Activated CD8-positive, alpha-beta memory T cell treated with anti-CD3 and anti-CD28 coated beads for 48 hours (primary cell): ENCODE measurements around the gene CCDC191.
A peak's percentile ranks its signal among the peaks of the same experiment; 100 is the strongest.

ENCODE experiments used
- DNase-seq, 3 experiments: peaks; one replicate each; pipeline ENCODE4 v3.0.0-alpha.2; 2020; ENCODE audit warnings: low read depth in 2 of 3, low spot score in 2 of 3

Gene CCDC191

DNA sequence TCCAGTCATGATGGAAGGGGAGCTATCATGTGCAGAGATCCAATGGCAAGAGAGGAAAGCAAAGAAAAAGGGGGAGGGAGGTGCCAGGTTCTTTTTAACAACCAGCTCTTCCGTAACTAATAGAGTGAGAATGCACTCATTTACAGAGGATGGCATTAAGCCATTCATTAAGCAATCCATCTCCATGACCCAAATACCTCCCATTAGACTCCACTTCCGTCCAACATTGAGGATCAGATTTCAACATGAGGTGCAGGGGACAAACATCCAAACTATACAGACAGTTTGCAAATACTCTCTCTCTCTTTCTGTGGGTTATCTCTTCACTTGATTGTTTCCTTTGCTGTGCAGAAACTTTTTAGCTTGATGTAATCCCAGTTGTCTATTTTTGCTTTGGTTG lies 87.3 kb downstream of the CCDC191 start:
- DNase-seq, result no peak

DNA sequence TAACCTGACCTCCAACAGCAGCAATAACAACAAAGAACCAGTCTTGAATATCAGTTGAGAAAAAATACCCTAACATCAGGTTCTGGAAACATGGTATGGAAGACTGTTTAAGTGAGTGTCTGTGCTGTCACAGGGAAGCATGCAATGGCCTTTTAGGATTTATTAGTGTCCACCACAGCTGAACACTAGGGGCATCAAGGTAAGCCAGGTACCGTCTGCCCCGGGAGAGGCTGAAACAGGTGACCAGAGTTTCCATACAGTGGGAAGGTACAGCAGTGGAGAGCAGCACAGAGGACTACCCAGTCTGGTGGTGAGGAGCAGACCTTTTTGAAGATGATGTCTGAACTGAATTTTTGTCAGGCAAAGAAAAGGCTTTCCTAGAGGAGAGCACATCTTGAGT lies 90.2 kb downstream of the CCDC191 start:
- DNase-seq, result no peak

DNA sequence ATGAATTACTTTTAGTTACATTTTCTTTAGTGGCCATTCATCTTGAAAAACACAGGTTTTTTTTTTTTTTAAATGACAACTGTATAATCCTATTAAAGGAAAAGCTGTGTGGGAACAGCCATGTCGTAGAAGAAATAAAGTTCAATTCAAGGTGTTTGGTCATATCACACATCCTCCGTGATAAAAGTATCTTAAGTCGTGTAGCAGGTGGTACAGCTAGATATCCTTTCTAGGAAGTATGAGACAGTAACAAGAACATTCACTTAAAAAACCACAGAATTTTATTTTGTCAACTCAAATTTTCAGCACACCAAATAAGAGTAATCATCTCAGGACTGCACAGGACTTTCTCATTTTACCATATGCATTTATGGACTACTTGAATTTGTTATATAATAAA lies 92.4 kb downstream of the CCDC191 start:
- no peak for DNase-seq

DNA sequence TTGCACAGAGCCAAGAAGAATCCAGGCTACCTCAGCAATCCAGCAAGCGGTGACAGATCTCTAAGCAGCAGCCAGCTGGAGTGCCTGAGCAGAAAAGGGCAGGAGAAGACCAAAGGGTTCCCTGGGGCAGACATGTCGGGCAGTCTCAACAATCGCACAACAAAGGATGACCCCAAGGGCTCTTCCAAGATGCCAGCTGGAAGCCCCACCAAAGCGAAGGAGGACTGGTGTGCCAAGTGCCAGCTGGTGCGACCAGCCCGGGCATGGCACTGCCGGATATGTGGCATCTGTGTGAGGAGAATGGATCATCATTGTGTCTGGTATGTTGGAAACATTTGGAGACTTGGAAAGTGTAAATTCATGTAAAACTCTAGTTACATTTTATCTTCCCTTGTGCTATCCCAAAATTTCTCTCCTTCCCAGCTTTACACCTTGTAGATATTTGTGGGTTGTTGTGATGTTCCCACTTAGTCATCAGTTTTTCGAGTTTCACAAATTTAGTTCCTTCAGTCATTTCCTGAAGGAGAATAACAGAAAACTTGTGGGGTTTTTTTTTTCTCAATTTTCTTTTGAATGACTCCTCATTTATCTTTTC lies 102.1 kb downstream of the CCDC191 start:
- DNase-seq, result no peak

DNA sequence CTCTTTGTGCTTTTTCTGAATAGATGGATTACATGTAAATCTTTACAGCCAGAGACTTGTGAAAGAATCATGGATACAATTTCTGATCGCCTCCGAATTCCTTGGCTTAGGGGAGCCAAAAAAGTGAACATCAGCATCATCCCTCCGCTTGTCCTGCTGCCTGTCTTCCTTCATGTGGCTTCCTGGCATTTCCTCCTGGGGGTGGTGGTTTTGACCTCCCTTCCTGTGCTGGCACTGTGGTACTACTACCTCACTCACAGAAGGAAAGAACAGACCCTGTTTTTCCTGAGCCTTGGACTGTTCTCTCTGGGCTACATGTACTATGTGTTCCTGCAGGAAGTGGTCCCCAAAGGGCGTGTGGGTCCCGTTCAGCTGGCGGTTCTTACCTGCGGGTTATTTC lies 102.6 kb downstream of the CCDC191 start:
- no peak for DNase-seq

DNA sequence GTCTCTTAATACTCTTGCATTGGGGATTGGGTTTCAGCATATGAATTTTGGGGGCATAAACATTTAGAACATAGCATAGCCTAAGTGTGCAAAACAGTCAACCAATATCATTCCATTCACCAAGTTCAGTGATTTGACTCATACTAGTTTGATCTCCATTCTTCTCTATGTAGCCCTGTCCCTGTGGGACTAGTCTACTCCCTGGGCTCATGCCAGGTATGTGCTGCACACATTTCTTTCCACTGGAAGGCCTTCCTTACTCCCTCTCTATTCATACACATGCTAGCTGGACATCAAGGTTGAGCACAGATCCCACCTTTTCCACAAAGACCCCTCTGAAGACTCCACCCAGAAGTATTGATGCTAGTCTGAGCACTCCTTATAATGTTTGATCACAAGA lies 103.4 kb downstream of the CCDC191 start:
- DNase-seq, result no peak

DNA sequence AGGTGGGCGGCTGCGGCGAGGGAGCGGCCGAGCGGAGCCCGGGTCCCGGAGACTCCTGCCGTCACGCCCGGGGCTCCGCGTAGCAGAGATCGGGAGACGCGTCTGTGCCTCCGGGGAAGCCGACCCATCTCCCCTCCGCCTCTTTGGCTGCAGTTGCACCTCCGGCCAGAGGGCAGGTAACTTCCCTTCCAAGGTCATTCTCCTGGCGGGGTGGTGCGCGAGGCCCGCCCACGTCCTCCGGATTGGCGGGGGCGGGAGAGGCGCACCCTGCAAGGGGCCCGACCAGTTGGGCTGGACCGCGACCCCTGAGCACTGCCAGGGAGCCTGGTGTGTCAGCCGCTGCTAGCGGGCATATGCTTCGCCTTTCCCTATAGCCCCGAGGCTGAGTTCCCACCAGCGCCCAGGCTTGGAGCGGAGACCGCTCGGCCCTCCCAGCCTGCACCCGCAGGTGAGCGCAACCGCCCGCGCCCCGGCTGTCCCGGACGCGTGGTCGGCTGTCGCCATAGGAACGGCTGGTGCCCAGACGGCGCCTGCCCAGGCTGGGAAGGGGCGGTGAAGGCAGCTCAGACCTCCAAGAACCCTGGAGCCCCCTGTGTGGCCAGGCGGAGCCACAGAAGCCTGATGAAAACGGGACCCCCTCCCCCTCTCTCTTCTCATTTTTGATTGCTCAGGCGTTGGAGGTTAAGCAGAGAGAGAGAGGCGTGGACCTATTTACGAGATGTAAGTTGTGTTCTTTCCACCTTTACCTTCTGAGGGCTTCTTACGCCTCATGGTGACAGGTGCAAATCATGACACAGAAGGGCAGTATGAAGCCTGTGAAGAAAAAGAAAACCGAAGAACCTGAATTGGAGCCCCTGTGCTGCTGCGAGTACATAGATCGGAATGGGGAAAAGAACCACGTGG lies 108.1 kb downstream of the CCDC191 start:
- DNase-seq, result peak in 1 of 3 experiments; percentile 8

DNA sequence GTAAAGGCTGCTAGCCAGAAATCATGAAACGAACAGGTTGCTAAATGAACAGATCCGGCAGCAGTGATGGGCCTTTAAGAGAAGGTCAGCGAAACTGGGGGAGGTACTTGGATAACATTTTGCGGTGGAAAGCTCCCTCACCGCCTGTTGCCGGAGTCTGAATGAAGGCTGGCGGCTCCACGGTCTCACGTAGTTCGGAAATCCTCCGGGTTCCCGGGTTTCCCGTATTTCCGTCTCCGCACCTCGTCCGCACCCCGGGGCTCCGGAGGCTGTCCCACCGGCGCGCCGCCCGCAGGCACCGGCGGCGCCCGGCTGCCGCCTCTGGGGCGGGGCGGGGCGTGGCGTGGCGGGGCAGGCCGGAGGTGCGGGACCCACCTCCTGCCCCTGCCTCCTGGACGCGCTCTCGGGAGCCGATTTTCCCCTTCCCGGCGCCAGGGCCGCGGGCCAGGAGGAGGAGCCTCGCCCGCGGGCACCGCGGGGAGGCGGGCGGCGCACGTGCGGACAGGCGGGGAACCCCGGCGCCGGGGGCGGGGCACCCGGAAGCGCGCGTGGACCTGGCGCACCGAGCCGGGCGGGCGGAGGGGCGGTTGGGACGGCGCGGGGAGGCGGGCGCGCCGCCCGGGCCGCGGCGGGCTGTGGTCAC lies 108.8 kb downstream of the CCDC191 start, which contains the start of gene ZDHHC23:
TSS of gene ZDHHC23 (plus strand) at position 642 of the 643 bp plus-strand sequence. CDS start 790 bp downstream, outside the sequence.
- DNase-seq, result peak; percentile 10 to 36 (median 36)

DNA sequence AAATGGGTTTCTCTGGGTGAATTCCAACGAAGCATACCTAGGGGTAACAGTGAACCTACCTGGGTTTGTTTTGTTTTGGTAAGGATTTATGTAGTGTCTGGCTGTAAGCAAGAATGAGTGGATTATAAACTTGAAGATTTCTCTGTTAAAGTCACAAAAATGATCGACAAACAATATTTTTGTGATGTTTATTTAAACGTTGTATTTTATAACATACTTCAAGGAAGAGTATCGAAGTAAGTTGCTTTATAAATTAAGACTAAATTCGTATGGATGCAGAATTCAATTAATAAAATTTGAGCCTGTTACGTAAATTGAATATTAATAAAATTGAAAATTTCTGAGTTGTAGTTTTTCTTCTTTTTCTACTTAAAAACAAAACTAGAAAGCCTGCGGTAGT lies 109.5 kb downstream of the CCDC191 start:
- DNase-seq, result no peak

DNA sequence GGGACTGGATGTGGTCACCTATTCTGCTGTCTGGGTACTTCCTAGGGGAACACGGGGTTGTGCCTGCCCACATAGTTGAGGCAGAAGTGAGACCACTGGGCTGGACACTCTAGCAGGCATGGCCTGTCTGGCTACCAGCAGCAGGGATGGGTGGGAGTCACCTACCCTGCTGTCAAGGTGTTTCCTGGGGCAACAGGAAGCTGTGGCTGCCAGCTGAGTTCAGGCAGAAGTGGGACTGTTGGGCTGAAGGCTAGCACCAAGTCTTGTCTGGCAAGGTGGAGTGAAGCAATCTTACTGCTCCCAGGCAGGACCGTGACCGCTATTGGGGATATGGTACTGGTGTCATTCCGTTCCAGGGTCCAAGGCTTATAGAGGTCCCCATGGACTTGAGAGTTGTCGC lies 128.8 kb downstream of the CCDC191 start:
- DNase-seq, result no peak

DNA sequence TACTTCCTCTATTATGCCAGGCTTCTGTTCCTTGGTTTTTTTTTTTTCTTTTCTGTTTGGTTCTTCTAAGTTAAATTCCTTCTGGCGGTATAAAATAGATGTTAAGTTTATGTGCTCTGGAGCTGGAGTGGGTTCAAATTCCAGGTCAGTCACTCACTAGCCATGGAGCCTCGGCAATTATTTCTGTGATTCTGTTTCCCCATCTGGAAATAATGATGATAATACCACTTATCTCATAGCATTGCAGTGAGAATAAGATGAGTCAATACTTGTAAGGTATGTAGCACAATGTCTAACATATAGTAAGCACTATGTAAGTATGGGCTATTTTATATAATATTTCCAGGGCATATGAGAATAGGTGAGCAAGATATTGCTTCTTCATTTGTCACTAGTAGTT lies 141.7 kb downstream of the CCDC191 start:
- DNase-seq, result no peak
